HepG2 (cell line): Measurements from ENCODE around the gene SPON2. TPM values are rescaled to one million over a fixed set of nuclear protein-coding genes. Genes with fewer than 3 reads are reported as not detected.
A peak's percentile ranks its signal among the peaks of the same experiment; 100 is the strongest.

Experiments used
- BCL6 ChIP-seq: IDR thresholded peaks from 2 replicates; pipeline ENCODE4 v1.6.1; 2016; ENCODE audit warnings: missing genetic modification reagents, missing compliant biosample characterization
- CBX5 ChIP-seq: sonication (generic); formaldehyde crosslinking; IDR thresholded peaks from 2 replicates; pipeline ENCODE4 v1.4.0; 2020; ENCODE audit warnings: missing genetic modification reagents, borderline replicate concordance
- CENPX ChIP-seq: sonication (generic); formaldehyde crosslinking; IDR thresholded peaks from 2 replicates; pipeline ENCODE4 v1.9.0; 2021; ENCODE audit warnings: mild to moderate bottlenecking, missing genetic modification reagents, moderate library complexity
- CERS6 ChIP-seq: sonication (generic); formaldehyde crosslinking; IDR thresholded peaks from 2 replicates; pipeline ENCODE4 v1.5.0; 2020; ENCODE audit warnings: missing genetic modification reagents
- CREB1 ChIP-seq, 2 experiments: fragments of 450-650 bp in 1 of 2; IDR thresholded peaks; 2 replicates each; pipeline ENCODE4 v1.6.1; 2016 to 2017; ENCODE audit warnings: control low read depth in 1 of 2, mild to moderate bottlenecking in 1 of 2, missing compliant biosample characterization in 1 of 2, missing genetic modification characterization in 1 of 2
- DDIT3 ChIP-seq: sonication (generic); formaldehyde crosslinking; IDR thresholded peaks from 2 replicates; pipeline ENCODE4 v1.4.0; 2020; ENCODE audit warnings: mild to moderate bottlenecking, missing genetic modification reagents
- JDP2 ChIP-seq: sonication (generic); formaldehyde crosslinking; IDR thresholded peaks from 2 replicates; pipeline ENCODE4 v1.8.1; 2022; ENCODE audit warnings: missing genetic modification reagents, borderline replicate concordance
- KDM6A ChIP-seq: IDR thresholded peaks from 2 replicates; pipeline ENCODE4 v1.6.1; 2016; ENCODE audit warnings: low read depth
- KMT2A ChIP-seq: sonication (generic); formaldehyde crosslinking; IDR thresholded peaks from 2 replicates; pipeline ENCODE4 v1.4.0; 2020; ENCODE audit warnings: missing genetic modification reagents
- NBN ChIP-seq: fragments of 450-650 bp; conservative IDR thresholded peaks from 2 replicates; pipeline ENCODE4 v1.6.1; 2017
- PRDM10 ChIP-seq: sonication (generic); formaldehyde crosslinking; IDR thresholded peaks from 2 replicates; pipeline ENCODE4 v1.4.0; 2020; ENCODE audit warnings: low read depth, missing genetic modification reagents
- PREB ChIP-seq: sonication (generic); formaldehyde crosslinking; IDR thresholded peaks from 2 replicates; pipeline ENCODE4 v1.4.0; 2020; ENCODE audit warnings: missing genetic modification reagents
- RBAK ChIP-seq: sonication (generic); formaldehyde crosslinking; IDR thresholded peaks from 2 replicates; pipeline ENCODE4 v1.5.1; 2020; ENCODE audit warnings: mild to moderate bottlenecking, missing genetic modification reagents
- RORA ChIP-seq: sonication (generic); formaldehyde crosslinking; IDR thresholded peaks from 2 replicates; pipeline ENCODE4 v1.5.0; 2020; ENCODE audit warnings: mild to moderate bottlenecking, missing genetic modification reagents, moderate library complexity
- SCMH1 ChIP-seq: sonication (generic); formaldehyde crosslinking; IDR thresholded peaks from 2 replicates; pipeline ENCODE4 v1.9.0; 2021; ENCODE audit warnings: missing genetic modification reagents, mild to moderate bottlenecking, borderline replicate concordance
- THAP9 ChIP-seq: sonication (generic); formaldehyde crosslinking; IDR thresholded peaks from 2 replicates; pipeline ENCODE4; 2020; ENCODE audit warnings: missing genetic modification reagents, mild to moderate bottlenecking, borderline replicate concordance
- ZNF17 ChIP-seq: sonication (generic); formaldehyde crosslinking; IDR thresholded peaks from 2 replicates; pipeline ENCODE4 v1.5.0; 2020; ENCODE audit warnings: mild to moderate bottlenecking, missing genetic modification reagents
- ZNF235 ChIP-seq: sonication (generic); formaldehyde crosslinking; IDR thresholded peaks from 2 replicates; pipeline ENCODE4 v1.8.1; 2023; ENCODE audit warnings: mild to moderate bottlenecking, missing genetic modification reagents, borderline replicate concordance
- ZNF251 ChIP-seq: sonication (generic); formaldehyde crosslinking; IDR thresholded peaks from 2 replicates; pipeline ENCODE4 v1.9.0; 2021; ENCODE audit warnings: mild to moderate bottlenecking, missing genetic modification reagents
- ZNF260 ChIP-seq: sonication (generic); formaldehyde crosslinking; IDR thresholded peaks from 2 replicates; pipeline ENCODE4 v1.4.0; 2020; ENCODE audit warnings: missing genetic modification reagents, low read depth, mild to moderate bottlenecking, borderline replicate concordance
- ZNF75D ChIP-seq: sonication (generic); formaldehyde crosslinking; IDR thresholded peaks from 2 replicates; pipeline ENCODE4 v1.8.1; 2023; ENCODE audit warnings: missing genetic modification reagents, mild to moderate bottlenecking, borderline replicate concordance
- polyA plus RNA-seq, 8 experiments: library from polyadenylated mRNA; depleted of rRNA in 3 of 8; stranded (reverse) in 7 of 8; unstranded in 1 of 8; fragments of >200 nt; fragmentation: Illumina TruSeq in 4 of 8; extraction: Trizol in 4 of 8; gene quantifications; 2 replicates each; pipeline versions ENCODE4 v1.2.1 to v1.2.3, GENCODE V29; 2011 to 2016; ENCODE audit warnings: low read depth in 4 of 8, missing spikeins in 1 of 8, mixed read lengths in 1 of 8; ENCODE audit not compliant: insufficient read depth in 1 of 8
- total RNA-seq, 5 experiments: library from RNA; depleted of rRNA; stranded (reverse); fragments of >200 nt; fragmentation: Illumina TruSeq; extraction: Trizol; gene quantifications; 2 replicates each; pipeline ENCODE4 v1.2.3, GENCODE V29; 2016; ENCODE audit warnings: low read depth in 1 of 5

The SPON2 gene
- total and polyA plus RNA-seq, 2 of the 13 experiments (the other 11 are each of a cell fraction or from before 2014, with no cell fraction given): 17.4 to 55.2 TPM

GRCh38 chr4:1172971-1173757 is 781 bp upstream of the SPON2 start (continued):
- TF ChIP-seq PREB (CRISPR knock-in tag) (no peak), CBX5 (CRISPR knock-in tag) (no peak), CERS6 (CRISPR knock-in tag) (no peak), ZNF17 (no peak), THAP9 (CRISPR knock-in tag) (no peak), PRDM10 (CRISPR knock-in tag) (0 out of 2 replicates have a peak, but pooled peaks have one; percentile 26), KDM6A (CRISPR knock-in tag) (no peak), NBN (no peak), CENPX (no peak), BCL6 (CRISPR knock-in tag) (no peak), KMT2A (CRISPR knock-in tag) (peak; percentile 48; the same call in 1 of the 2 replicates), CREB1 (IDR thresholded peaks at IDR 0.05) (no peak), CREB1 (CRISPR knock-in tag; IDR thresholded peaks at IDR 0.05) (no peak), ZNF75D (CRISPR knock-in tag) (no peak), RORA (CRISPR knock-in tag) (no peak), ZNF260 (CRISPR knock-in tag) (no peak), RBAK (CRISPR knock-in tag) (no peak), ZNF251 (no peak), DDIT3 (CRISPR knock-in tag) (no peak), ZNF235 (CRISPR knock-in tag) (no peak), SCMH1 (CRISPR knock-in tag) (no peak), JDP2 (no peak)
